ENCODE results near the gene OGT. TPM values are rescaled to one million over a fixed set of nuclear protein-coding genes. Genes with fewer than 3 reads are reported as not detected.

OGT gene
- polyA plus RNA-seq, 2 of the 4 experiments (the other 2 are of a cell fraction): 42.7 to 290 TPM

DNA sequence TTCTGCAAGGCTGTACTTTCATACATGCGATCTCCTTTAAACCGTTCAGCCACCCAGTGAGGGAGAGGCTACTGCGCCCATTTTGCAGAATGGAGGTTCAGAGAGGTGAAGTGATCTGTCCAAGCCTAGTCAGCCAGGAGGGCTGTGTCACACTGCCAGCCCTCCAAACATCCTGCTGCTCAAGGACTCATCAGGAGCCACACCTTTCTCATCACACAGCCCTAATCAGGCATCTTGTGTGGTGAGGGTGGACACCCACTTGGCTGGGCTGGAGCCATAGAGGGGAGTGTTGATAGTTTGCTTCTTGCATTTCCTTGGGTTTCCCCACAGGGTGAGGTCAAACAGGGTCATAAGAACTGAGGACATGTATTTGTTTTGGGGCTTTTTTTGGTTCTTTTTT is 90.8 kb downstream of the OGT start:
- no peak overlapping the region for H3K27ac ChIP-seq
- no peak for ATAC-seq
- TF ChIP-seq, protein P1, sequence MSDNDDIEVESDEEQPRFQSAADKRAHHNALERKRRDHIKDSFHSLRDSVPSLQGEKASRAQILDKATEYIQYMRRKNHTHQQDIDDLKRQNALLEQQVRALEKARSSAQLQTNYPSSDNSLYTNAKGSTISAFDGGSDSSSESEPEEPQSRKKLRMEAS (IDR thresholded peaks at IDR 0.05): no peak
- TF ChIP-seq, protein P2, sequence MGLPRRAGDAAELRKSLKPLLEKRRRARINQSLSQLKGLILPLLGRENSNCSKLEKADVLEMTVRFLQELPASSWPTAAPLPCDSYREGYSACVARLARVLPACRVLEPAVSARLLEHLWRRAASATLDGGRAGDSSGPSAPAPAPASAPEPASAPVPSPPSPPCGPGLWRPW (IDR thresholded peaks at IDR 0.05): no peak
- TF ChIP-seq HOXA7 (CRISPR knock-in tag; IDR thresholded peaks at IDR 0.05): no peak
- DNase-seq (ENCODE audit: low read depth in 1 of 2, low spot score in 1 of 2): no peak
- WGBS (ENCODE audit: missing lambda C conversion rate): 100% methylated on average over 3 of the region's 3 CpGs
- CTCF ChIA-PET: interaction anchor here (0.8 kb wide), 1 partner anchor 13 kb away, joined by 3 read pairs; no protein-coding TSS in a partner anchor
- H3K4me2 ChIP-seq: no peak overlapping the region
- H3K4me3 ChIP-seq: no peak overlapping the region
- POLR2A ChIA-PET: no interaction called here
- no peak for FAIRE-seq
- no peaks in the 10 kb centered on the region for H3K4me1 ChIP-seq
- no peaks in the 10 kb centered on the region for H3K9me3 ChIP-seq

DNA sequence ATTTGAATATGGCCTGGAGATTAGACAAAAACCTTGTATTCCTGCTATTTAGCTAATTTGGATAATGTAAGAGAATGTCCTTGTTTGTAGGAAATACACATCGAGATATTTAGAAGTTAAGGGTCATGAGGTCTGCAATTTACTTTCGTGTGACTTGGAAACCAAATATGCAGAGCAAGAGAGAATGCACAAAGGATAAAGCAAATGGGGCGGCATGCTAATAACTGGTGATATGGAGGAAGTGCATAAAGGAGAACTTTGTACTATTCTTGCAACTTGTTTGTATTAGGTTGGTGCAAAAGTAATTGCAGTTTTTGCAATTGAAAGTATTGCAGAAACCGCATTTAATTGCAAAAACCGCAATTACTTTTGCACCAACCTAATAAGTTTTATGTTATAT is 92.6 kb downstream of the OGT start:
- WGBS (ENCODE audit: missing lambda C conversion rate): 88% methylated on average over 5 of the region's 5 CpGs
- H3K27ac ChIP-seq: no peak overlapping the region
- H3K4me1 ChIP-seq: no peaks in the 10 kb centered on the region
- POLR2A ChIA-PET: no interaction called here
- H3K9me3 ChIP-seq: no peaks in the 10 kb centered on the region
- ATAC-seq (no peak), DNase-seq (ENCODE audit: low read depth in 1 of 2, low spot score in 1 of 2) (no peak), FAIRE-seq (no peak)
- H3K4me2 ChIP-seq: no peak overlapping the region
- TF ChIP-seq FOSL2 (IDR thresholded peaks at IDR 0.05) (no peak), FOSL2 (CRISPR knock-in tag; IDR thresholded peaks at IDR 0.05) (no peak), HOXB13 (CRISPR knock-in tag; IDR thresholded peaks at IDR 0.05; ENCODE audit: low read depth) (no peak), KDM1A (IDR thresholded peaks at IDR 0.05; ENCODE audit: low read depth) (no peak), GATA3 (IDR thresholded peaks at IDR 0.05; ENCODE audit: borderline replicate concordance) (no peak), ZFP36 (IDR thresholded peaks at IDR 0.05; ENCODE audit: borderline replicate concordance, partially characterized antibody) (no peak), SMC3 (IDR thresholded peaks at IDR 0.05) (no peak)
- TF ChIP-seq, protein P3, sequence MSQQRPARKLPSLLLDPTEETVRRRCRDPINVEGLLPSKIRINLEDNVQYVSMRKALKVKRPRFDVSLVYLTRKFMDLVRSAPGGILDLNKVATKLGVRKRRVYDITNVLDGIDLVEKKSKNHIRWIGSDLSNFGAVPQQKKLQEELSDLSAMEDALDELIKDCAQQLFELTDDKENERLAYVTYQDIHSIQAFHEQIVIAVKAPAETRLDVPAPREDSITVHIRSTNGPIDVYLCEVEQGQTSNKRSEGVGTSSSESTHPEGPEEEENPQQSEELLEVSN (IDR thresholded peaks at IDR 0.05; ENCODE audit: borderline replicate concordance, low read depth): no peak
- TF ChIP-seq, protein P4, sequence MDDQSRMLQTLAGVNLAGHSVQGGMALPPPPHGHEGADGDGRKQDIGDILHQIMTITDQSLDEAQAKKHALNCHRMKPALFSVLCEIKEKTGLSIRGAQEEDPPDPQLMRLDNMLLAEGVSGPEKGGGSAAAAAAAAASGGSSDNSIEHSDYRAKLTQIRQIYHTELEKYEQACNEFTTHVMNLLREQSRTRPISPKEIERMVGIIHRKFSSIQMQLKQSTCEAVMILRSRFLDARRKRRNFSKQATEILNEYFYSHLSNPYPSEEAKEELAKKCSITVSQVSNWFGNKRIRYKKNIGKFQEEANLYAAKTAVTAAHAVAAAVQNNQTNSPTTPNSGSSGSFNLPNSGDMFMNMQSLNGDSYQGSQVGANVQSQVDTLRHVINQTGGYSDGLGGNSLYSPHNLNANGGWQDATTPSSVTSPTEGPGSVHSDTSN (IDR thresholded peaks at IDR 0.05): no peak
- TF ChIP-seq, protein P5, sequence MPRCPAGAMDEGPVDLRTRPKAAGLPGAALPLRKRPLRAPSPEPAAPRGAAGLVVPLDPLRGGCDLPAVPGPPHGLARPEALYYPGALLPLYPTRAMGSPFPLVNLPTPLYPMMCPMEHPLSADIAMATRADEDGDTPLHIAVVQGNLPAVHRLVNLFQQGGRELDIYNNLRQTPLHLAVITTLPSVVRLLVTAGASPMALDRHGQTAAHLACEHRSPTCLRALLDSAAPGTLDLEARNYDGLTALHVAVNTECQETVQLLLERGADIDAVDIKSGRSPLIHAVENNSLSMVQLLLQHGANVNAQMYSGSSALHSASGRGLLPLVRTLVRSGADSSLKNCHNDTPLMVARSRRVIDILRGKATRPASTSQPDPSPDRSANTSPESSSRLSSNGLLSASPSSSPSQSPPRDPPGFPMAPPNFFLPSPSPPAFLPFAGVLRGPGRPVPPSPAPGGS (IDR thresholded peaks at IDR 0.05): no peak
- CTCF ChIA-PET: interaction anchor here (0.6 to 1.1 kb wide), 2 partner anchors 18 to 39 kb away, joined by 3 to 4 read pairs; no protein-coding TSS in a partner anchor
- no peak overlapping the region for H3K4me3 ChIP-seq

Small RNA genes lying within 50 kb of the gene (small RNA-seq; reads per million reads assigned to genes)
- 0 reads per million in 6 experiments for gene RF00019

Other genes with a start within 250 kb of the OGT start
- gene NONO, start 249.5 kb upstream of the OGT start, polyA plus RNA-seq (2011; rRNA removed): 362 and 631 TPM in 2 replicates
- 384 to 405 TPM (median 403 TPM) in 3 replicates for gene NONO, start 249.5 kb upstream of the OGT start, polyA plus RNA-seq (2017; fragmentation: RNase III; extraction: RNeasy Plus Mini Kit Qiagen cat#74134 plus additional on column Dnase treatment)
- gene ITGB1BP2, start 231.4 kb upstream of the OGT start, polyA plus RNA-seq (2011; rRNA removed): 3.1 and 3.6 TPM in 2 replicates
- gene ITGB1BP2, start 231.4 kb upstream of the OGT start, polyA plus RNA-seq (2017; fragmentation: RNase III; extraction: RNeasy Plus Mini Kit Qiagen cat#74134 plus additional on column Dnase treatment): 1.4 to 2.4 TPM (median 2.0 TPM) in 3 replicates
- gene TAF1, start 166.7 kb upstream of the OGT start, polyA plus RNA-seq (2011; rRNA removed): 29.7 and 31.3 TPM in 2 replicates
- gene TAF1, start 166.7 kb upstream of the OGT start, polyA plus RNA-seq (2017; fragmentation: RNase III; extraction: RNeasy Plus Mini Kit Qiagen cat#74134 plus additional on column Dnase treatment): 20.9 to 21.2 TPM (median 21.1 TPM) in 3 replicates
- 1.5 and 1.7 TPM in 2 replicates for gene GCNA, start 45.3 kb downstream of the OGT start, polyA plus RNA-seq (2011; rRNA removed)
- gene GCNA, start 45.3 kb downstream of the OGT start, polyA plus RNA-seq (2017; fragmentation: RNase III; extraction: RNeasy Plus Mini Kit Qiagen cat#74134 plus additional on column Dnase treatment): 1.4 to 1.6 TPM (median 1.6 TPM) in 3 replicates
- not detected in 2 replicates for gene CXCR3, start 85.4 kb downstream of the OGT start, polyA plus RNA-seq (2011; rRNA removed)
- gene CXCR3, start 85.4 kb downstream of the OGT start, polyA plus RNA-seq (2017; fragmentation: RNase III; extraction: RNeasy Plus Mini Kit Qiagen cat#74134 plus additional on column Dnase treatment): not detected in 3 replicates
- gene CXorf49, start 185.2 kb downstream of the OGT start, polyA plus RNA-seq (2011; rRNA removed): not detected in 2 replicates
- not detected in 3 replicates for gene CXorf49, start 185.2 kb downstream of the OGT start, polyA plus RNA-seq (2017; fragmentation: RNase III; extraction: RNeasy Plus Mini Kit Qiagen cat#74134 plus additional on column Dnase treatment)
- gene CXorf49B, start 230.2 kb downstream of the OGT start, polyA plus RNA-seq (2011; rRNA removed): not detected in 2 replicates
- gene CXorf49B, start 230.2 kb downstream of the OGT start, polyA plus RNA-seq (2017; fragmentation: RNase III; extraction: RNeasy Plus Mini Kit Qiagen cat#74134 plus additional on column Dnase treatment): not detected in 3 replicates

Measured in A549 (cell line).